Liver (tissue), 3 donors: ENCODE measurements around the gene KCNK2.

ENCODE experiments used
- FOXA2 ChIP-seq: IDR thresholded peaks from 2 replicates; pipeline ENCODE4 v1.6.1; 2016; ENCODE audit warnings: antibody characterized with exemption
- JUND ChIP-seq, 2 donors: IDR thresholded peaks; 2 replicates each; pipeline ENCODE4 v1.6.1; 2016; ENCODE audit warnings: antibody characterized with exemption in 2 of 2
- YY1 ChIP-seq: IDR thresholded peaks from 2 replicates; pipeline ENCODE4 v1.6.1; 2016; ENCODE audit warnings: antibody characterized with exemption, mild to moderate bottlenecking
- TF ChIP-seq, protein P1 (sequence below): fragments of 150-350 bp; IDR thresholded peaks from 2 replicates; pipeline ENCODE4 v1.5.1; 2017; ENCODE audit warnings: improper control_type of control experiment, low read depth, low read length; ENCODE audit not compliant: missing input control
- TF ChIP-seq, protein P2 (sequence below): IDR thresholded peaks from 2 replicates; pipeline ENCODE4 v1.6.1; 2016; ENCODE audit warnings: antibody characterized with exemption
- donor health status: healthy.
- donor health status: healthy.

DNA sequence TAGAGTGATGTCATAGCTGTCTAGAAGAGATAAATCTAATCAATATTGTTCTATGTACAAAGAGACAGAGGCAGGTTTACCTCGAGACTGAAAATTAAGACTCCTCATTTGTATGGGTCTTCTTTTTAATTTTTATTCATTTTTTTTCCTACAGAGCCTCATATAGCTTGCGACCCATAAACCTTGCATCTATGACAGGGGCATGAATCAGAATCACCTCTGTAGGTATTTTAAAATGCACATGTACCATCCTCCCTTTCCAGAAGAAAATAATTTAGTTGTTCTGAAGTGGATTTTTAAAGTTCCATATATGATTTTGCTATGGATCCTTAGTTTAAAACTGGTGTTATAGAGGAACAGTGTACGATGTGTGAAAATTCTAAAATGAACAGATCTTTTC, 64.5 kb downstream of the KCNK2 start:
- TF ChIP-seq, protein P1, sequence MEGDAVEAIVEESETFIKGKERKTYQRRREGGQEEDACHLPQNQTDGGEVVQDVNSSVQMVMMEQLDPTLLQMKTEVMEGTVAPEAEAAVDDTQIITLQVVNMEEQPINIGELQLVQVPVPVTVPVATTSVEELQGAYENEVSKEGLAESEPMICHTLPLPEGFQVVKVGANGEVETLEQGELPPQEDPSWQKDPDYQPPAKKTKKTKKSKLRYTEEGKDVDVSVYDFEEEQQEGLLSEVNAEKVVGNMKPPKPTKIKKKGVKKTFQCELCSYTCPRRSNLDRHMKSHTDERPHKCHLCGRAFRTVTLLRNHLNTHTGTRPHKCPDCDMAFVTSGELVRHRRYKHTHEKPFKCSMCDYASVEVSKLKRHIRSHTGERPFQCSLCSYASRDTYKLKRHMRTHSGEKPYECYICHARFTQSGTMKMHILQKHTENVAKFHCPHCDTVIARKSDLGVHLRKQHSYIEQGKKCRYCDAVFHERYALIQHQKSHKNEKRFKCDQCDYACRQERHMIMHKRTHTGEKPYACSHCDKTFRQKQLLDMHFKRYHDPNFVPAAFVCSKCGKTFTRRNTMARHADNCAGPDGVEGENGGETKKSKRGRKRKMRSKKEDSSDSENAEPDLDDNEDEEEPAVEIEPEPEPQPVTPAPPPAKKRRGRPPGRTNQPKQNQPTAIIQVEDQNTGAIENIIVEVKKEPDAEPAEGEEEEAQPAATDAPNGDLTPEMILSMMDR: no peak
- no peak for TF ChIP-seq JUND (IDR thresholded peaks at IDR 0.05)
- TF ChIP-seq, protein P2, sequence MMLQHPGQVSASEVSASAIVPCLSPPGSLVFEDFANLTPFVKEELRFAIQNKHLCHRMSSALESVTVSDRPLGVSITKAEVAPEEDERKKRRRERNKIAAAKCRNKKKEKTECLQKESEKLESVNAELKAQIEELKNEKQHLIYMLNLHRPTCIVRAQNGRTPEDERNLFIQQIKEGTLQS: no peak
- no peak for TF ChIP-seq YY1
- TF ChIP-seq FOXA2: no peak
